Fibroblast of mammary gland (primary cell): Measurements from ENCODE around the gene RANBP1.

Experiments
- DNase-seq: peaks from one replicate; pipeline ENCODE4 v3.0.0-alpha.2; 2010; ENCODE audit warnings: low read depth
- H3K4me3 ChIP-seq: 2 replicates; pipeline ENCODE4 v1.5.1; 2011; ENCODE audit warnings: low read depth, mild to moderate bottlenecking, low read length, moderate library complexity; ENCODE audit not compliant: control insufficient read depth
- CTCF ChIP-seq: conservative IDR thresholded peaks from 2 replicates; pipeline ENCODE4 v1.5.1; 2011; ENCODE audit warnings: low read depth, low read length, inconsistent platforms; ENCODE audit not compliant: control insufficient read depth, insufficient read depth

Gene RANBP1

GRCh38 chr22:20174785-20175596 lies 59.1 kb downstream of the RANBP1 start:
- H3K4me3 ChIP-seq = no peak overlapping the region
- TF ChIP-seq CTCF = peak; percentile 21
- DNase-seq = peak; percentile 3

GRCh38 chr22:20175597-20175900 lies 59.6 kb downstream of the RANBP1 start:
- no peak for TF ChIP-seq CTCF
- no peak overlapping the region for H3K4me3 ChIP-seq
- peak; percentile 15 for DNase-seq

GRCh38 chr22:20176421-20177085 lies 60.6 kb downstream of the RANBP1 start:
- no peak for DNase-seq
- no peak overlapping the region for H3K4me3 ChIP-seq
- no peak for TF ChIP-seq CTCF
